Activated T-helper 1 cell treated with anti-CD3 and anti-CD28 coated beads, Interleukin-12 subunit alpha, Interleukin-12 subunit beta, Interleukin-2, Interleukin-4 antibody, amounts not matched to agents 30 ng/mL and 10 ng/mL and 1 ng/mL, durations not matched to agents 14 hours and 24 hours and 36 hours (primary cell): Measurements from ENCODE around the gene PLA2G2F. TPM values are rescaled to one million over a fixed set of nuclear protein-coding genes. Genes with fewer than 3 reads are reported as not detected.

ENCODE experiments used
- DNase-seq: peaks from one replicate; pipeline ENCODE4 v3.0.0; 2021; ENCODE audit warnings: low spot score
- H3K27ac Mint-ChIP-seq: one replicate; pipeline ENCODE4 v1.8.0; 2021; ENCODE audit warnings: mild to moderate bottlenecking, mixed read lengths
- H3K27me3 Mint-ChIP-seq: one replicate; pipeline ENCODE4 v1.8.0; 2022; ENCODE audit warnings: mild to moderate bottlenecking, moderate library complexity, mixed read lengths; ENCODE audit not compliant: insufficient read depth
- H3K36me3 Mint-ChIP-seq: one replicate; pipeline ENCODE4 v1.8.0; 2021; ENCODE audit warnings: low read depth, mixed read lengths
- H3K4me1 Mint-ChIP-seq: one replicate; pipeline ENCODE4 v1.8.0; 2021; ENCODE audit warnings: low read depth, mixed read lengths
- H3K4me3 Mint-ChIP-seq: one replicate; pipeline ENCODE4 v1.8.0; 2021; ENCODE audit warnings: mild to moderate bottlenecking, moderate library complexity, mixed read lengths
- H3K9me3 Mint-ChIP-seq: one replicate; pipeline ENCODE4 v1.8.0; 2021; ENCODE audit warnings: mixed read lengths
- intact Hi-C: fragments of 100-400 bp; cut with micrococcal nuclease; formaldehyde crosslinking; loops from one replicate; pipeline ENCODE4 v1.15.1; 2024
- total RNA-seq: library from RNA; stranded (reverse); gene quantifications from 2 replicates; pipeline ENCODE4 v1.2.3, GENCODE V29; 2022

The PLA2G2F gene
- total RNA-seq, result not detected in 2 replicates

- Mint-ChIP-seq H3K27ac (no peak within 1 kb of the TSS), H3K36me3 (no peaks in the 10 kb centered on the region), H3K4me1 (no peaks in the 10 kb centered on the region), H3K4me3 (no peak within 1 kb of the TSS), H3K27me3 (peaks cover 5% of the 10 kb centered on the region), H3K9me3 (no peaks in the 10 kb centered on the region)
- DNase-seq, result no peak
- intact Hi-C loops, result no loop called here
Observed at GRCh38 chr1:20138961-20139550, at the start of gene PLA2G2F. TSS of gene PLA2G2F (plus strand) at chr1:20139323. CDS start at chr1:20139428, 105 bp downstream.

DNA sequence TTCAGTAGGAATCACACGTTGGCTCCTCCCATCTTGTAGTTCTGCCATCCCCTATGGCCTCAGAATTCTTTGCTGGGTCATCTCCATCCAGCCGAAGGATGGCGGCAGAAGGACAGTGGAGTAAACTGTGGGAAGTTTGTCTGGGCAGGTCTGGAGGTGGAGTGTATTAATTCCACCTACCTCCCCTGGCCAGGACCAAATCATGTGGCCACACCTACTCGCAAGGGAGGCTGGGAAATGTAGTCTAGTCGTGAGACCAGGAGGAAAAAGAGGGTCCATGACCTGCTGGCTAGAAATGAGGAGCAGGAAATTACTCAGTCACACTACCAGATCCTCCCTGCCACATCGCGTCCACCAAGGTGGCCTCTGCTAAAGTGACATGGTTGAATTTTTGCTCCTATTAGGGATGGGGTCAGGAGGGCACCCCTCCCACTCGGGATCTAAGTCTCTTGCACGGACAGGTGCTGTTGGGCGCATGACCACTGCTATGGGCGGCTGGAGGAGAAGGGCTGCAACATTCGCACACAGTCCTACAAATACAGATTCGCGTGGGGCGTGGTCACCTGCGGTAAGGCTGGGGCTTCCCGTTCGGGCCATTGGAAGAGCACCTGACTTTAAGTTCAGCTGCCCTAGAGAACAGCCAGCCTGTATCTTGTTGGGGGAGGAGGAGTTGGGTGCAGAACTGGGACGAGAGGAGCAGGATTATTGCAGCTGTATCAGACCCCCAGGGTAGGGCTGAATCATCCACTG lies 49.6 kb upstream of the PLA2G2F start:
- intact Hi-C loops, result no loop called here
- no peaks in the 10 kb centered on the region for H3K4me1 Mint-ChIP-seq
- DNase-seq, result no peak
- peaks cover 2% of the 10 kb centered on the region for H3K27me3 Mint-ChIP-seq
- H3K27ac Mint-ChIP-seq, result no peak overlapping the region
- no peaks in the 10 kb centered on the region for H3K36me3 Mint-ChIP-seq
- no peak overlapping the region for H3K4me3 Mint-ChIP-seq
- H3K9me3 Mint-ChIP-seq, result no peaks in the 10 kb centered on the region

GRCh38 chr1:20090119-20090518 lies 49.0 kb upstream of the PLA2G2F start:
- Mint-ChIP-seq H3K9me3 (no peaks in the 10 kb centered on the region), H3K27ac (no peak overlapping the region)
- intact Hi-C loops, result no loop called here

GRCh38 chr1:20090641-20091040 lies 48.5 kb upstream of the PLA2G2F start:
- DNase-seq, result no peak
- intact Hi-C loops, result no loop called here
- H3K27ac Mint-ChIP-seq, result no peak overlapping the region
- peaks cover 2% of the 10 kb centered on the region for H3K27me3 Mint-ChIP-seq
- no peaks in the 10 kb centered on the region for H3K9me3 Mint-ChIP-seq
- H3K36me3 Mint-ChIP-seq, result no peaks in the 10 kb centered on the region
- H3K4me3 Mint-ChIP-seq, result no peak overlapping the region
- no peaks in the 10 kb centered on the region for H3K4me1 Mint-ChIP-seq

More at GRCh38 chr1:20090119-20090518, 49.0 kb upstream of the PLA2G2F start:
- H3K4me1 Mint-ChIP-seq, result no peaks in the 10 kb centered on the region
- H3K4me3 Mint-ChIP-seq, result no peak overlapping the region
- peaks cover 2% of the 10 kb centered on the region for H3K27me3 Mint-ChIP-seq
- H3K36me3 Mint-ChIP-seq, result no peaks in the 10 kb centered on the region
- no peak for DNase-seq

GRCh38 chr1:20093303-20093702 lies 45.8 kb upstream of the PLA2G2F start:
- no peak overlapping the region for H3K27ac Mint-ChIP-seq
- DNase-seq, result no peak
- intact Hi-C loops, result no loop called here

GRCh38 chr1:20093940-20094391 lies 45.2 kb upstream of the PLA2G2F start:
- H3K27me3 Mint-ChIP-seq, result peaks cover 4% of the 10 kb centered on the region
- DNase-seq, result no peak
- H3K9me3 Mint-ChIP-seq, result no peaks in the 10 kb centered on the region
- H3K4me3 Mint-ChIP-seq, result no peak overlapping the region
- no peaks in the 10 kb centered on the region for H3K4me1 Mint-ChIP-seq
- H3K36me3 Mint-ChIP-seq, result no peaks in the 10 kb centered on the region
- H3K27ac Mint-ChIP-seq, result no peak overlapping the region
- intact Hi-C loops, result no loop called here

More at GRCh38 chr1:20093303-20093702, 45.8 kb upstream of the PLA2G2F start:
- peaks cover 4% of the 10 kb centered on the region for H3K27me3 Mint-ChIP-seq
- H3K4me1 Mint-ChIP-seq, result no peaks in the 10 kb centered on the region
- H3K36me3 Mint-ChIP-seq, result no peaks in the 10 kb centered on the region
- no peak overlapping the region for H3K4me3 Mint-ChIP-seq
- no peaks in the 10 kb centered on the region for H3K9me3 Mint-ChIP-seq

GRCh38 chr1:20095564-20096434 lies 43.3 kb upstream of the PLA2G2F start:
- Mint-ChIP-seq H3K4me3 (no peak overlapping the region), H3K36me3 (no peaks in the 10 kb centered on the region), H3K9me3 (no peaks in the 10 kb centered on the region), H3K4me1 (no peaks in the 10 kb centered on the region), H3K27me3 (peaks cover 4% of the 10 kb centered on the region), H3K27ac (no peak overlapping the region)
- no peak for DNase-seq
- intact Hi-C loops, result no loop called here

DNA sequence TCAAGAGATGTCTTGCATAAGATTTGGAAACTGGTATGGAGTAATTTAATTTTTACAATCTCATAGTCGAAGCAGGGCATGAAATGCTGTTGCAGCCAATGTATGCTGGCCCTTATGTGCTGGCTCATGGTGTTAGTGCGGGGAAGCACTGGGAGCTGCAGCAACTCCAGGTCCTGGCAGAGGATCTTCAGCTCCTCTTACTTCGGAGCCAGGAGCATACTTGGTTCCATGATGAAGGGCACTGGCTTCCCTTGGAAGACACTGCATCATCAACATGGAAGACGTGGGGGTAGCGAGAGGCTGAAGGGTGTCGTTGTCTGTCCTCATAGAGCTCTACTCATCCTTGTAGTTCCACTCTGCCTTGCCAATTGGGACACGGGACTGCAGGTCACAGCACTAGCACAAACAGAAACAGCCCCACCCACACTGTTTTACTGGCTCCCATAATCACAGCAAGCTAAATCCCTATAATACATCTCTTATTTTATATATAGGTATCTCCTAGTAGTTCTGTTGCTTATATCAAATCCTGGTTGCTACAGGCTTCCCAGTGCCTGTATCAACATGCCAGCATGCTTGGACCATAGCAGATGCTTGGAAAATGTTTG lies 42.2 kb upstream of the PLA2G2F start:
- Mint-ChIP-seq H3K9me3 (no peaks in the 10 kb centered on the region), H3K4me3 (no peak overlapping the region), H3K4me1 (no peaks in the 10 kb centered on the region), H3K36me3 (no peaks in the 10 kb centered on the region), H3K27me3 (peaks cover 4% of the 10 kb centered on the region), H3K27ac (no peak overlapping the region)
- no peak for DNase-seq
- intact Hi-C loops, result no loop called here

- Mint-ChIP-seq H3K9me3 (no peaks in the 10 kb centered on the region), H3K36me3 (no peaks in the 10 kb centered on the region), H3K27ac (no peak overlapping the region), H3K27me3 (peaks cover 4% of the 10 kb centered on the region), H3K4me1 (no peaks in the 10 kb centered on the region), H3K4me3 (no peak overlapping the region)
- intact Hi-C loops, result no loop called here
- DNase-seq, result no peak
Observed at GRCh38 chr1:20099533-20099932, 39.6 kb upstream of the PLA2G2F start.

DNA sequence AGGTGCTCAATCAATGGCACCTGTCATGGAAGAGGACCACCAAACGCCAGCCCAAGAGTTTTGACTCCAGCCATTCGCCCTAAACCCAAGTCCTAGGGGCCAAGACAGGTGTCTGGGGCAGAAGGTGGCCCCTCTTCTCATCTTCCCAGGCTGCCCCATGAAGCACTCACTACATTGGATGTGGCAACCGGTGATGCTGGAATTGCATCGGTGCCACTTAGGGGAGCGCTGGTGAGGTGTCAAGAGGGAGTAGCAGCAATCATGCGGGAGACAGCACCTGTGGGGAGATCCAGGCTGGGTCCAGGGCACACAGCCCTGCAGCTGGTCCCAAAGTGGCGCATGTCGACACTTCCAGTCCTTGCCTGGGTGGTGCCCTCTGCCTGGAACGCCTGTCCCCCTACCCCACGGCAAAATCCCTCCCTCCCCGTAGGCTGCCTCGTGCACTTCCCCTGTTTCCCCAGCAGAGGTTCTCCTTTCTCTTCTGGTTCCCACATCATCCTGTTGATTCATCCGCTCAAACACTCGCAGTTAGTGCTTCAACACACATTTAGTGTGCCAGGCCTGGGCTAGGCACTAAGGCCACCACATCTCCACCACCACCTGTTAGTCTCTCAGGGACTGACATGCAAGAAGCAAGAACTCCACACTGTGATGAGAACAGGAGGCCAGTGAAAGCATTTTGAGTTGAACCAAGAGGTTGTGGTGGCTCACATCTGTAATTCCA lies 38.3 kb upstream of the PLA2G2F start:
- no peaks in the 10 kb centered on the region for H3K4me1 Mint-ChIP-seq
- H3K36me3 Mint-ChIP-seq, result no peaks in the 10 kb centered on the region
- no peak overlapping the region for H3K4me3 Mint-ChIP-seq
- no peak overlapping the region for H3K27ac Mint-ChIP-seq
- peak; percentile 1 for DNase-seq
- intact Hi-C loops, result loop anchor here (1.0 kb wide), 2 partner anchors 52 to 95 kb away; no protein-coding TSS in a partner anchor
- H3K27me3 Mint-ChIP-seq, result peaks cover 4% of the 10 kb centered on the region
- no peaks in the 10 kb centered on the region for H3K9me3 Mint-ChIP-seq

GRCh38 chr1:20102875-20103274 lies 36.2 kb upstream of the PLA2G2F start:
- H3K27me3 Mint-ChIP-seq, result peaks cover 2% of the 10 kb centered on the region
- H3K27ac Mint-ChIP-seq, result no peak overlapping the region
- intact Hi-C loops, result no loop called here
- H3K9me3 Mint-ChIP-seq, result no peaks in the 10 kb centered on the region
- H3K36me3 Mint-ChIP-seq, result no peaks in the 10 kb centered on the region
- H3K4me3 Mint-ChIP-seq, result no peak overlapping the region
- H3K4me1 Mint-ChIP-seq, result no peaks in the 10 kb centered on the region
- DNase-seq, result no peak

- Mint-ChIP-seq H3K4me1 (no peaks in the 10 kb centered on the region), H3K27me3 (peaks cover 4% of the 10 kb centered on the region), H3K4me3 (no peak overlapping the region), H3K9me3 (no peaks in the 10 kb centered on the region), H3K27ac (no peak overlapping the region), H3K36me3 (no peaks in the 10 kb centered on the region)
- DNase-seq, result no peak
- intact Hi-C loops, result no loop called here
Observed at GRCh38 chr1:20105856-20106255, 33.3 kb upstream of the PLA2G2F start.
